CD4-positive, alpha-beta T cell treated with Interleukin-4 for 4 hours (primary cell): ENCODE data around the gene PHIP.
"Not testable (repeated sequence)": the region's sequence is repeated elsewhere in the genome, so short reads cannot be mapped to it uniquely, and the experiment has no call there.

ENCODE experiments used
- DNase-seq: peaks from one replicate; pipeline ENCODE4 v3.0.0-alpha.2; 2020

PHIP gene

DNA sequence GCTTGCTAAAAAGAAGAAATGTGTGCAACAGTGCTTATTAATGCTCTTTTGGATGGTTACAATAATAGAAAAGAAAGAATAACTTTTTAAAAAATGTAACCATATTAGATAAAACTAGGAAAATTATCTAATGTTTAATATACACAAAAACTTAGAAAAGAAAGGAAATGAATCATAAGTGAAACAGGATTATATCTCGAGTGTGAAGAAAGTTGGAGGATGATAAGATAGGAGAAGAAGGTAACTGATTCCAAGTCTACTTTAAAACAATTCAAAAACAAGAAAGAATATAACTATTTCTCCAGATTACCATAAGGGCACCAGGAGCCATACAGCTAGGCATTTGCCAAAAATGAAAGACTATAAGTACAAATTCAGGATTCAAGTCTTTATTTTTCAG is 73.0 kb downstream of the PHIP start:
- DNase-seq = no peak

DNA sequence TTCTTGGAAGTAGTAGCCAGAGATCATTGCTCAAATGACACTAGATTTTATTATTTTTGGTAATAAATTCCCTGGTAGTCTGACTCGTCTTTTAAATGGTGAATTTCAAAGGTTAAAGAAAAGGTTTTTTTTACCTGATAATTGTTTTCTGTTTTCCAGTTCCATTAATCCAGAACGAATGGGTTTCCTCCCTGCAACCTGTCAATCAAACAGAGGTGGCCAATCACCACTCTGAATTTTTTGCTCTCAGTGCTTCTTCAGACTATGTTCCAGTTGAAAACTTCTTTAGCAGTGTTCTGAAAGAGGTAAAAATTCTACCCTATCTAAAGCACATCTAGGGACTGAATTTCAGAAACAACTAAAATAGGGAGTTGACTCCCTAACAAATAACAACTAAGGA is 73.8 kb downstream of the PHIP start:
- DNase-seq = no peak

DNA sequence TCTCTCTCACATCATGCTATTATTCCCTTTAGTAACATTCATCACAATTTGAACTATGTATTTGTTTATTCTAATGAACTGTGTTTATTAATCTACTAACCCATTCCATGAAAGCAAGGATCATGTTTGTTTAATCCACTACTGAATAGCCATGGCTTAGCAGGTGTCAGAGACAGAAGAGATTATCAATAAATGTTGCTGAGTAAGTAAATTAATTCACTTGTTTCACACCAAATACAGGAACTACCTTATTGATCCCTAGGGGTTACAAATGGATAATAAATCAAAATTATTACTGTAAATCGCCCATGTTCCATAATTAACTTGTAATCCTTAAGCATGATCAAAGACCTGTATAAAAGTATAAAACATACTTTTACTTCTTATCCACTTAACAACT is 76.6 kb downstream of the PHIP start:
- no peak for DNase-seq

DNA sequence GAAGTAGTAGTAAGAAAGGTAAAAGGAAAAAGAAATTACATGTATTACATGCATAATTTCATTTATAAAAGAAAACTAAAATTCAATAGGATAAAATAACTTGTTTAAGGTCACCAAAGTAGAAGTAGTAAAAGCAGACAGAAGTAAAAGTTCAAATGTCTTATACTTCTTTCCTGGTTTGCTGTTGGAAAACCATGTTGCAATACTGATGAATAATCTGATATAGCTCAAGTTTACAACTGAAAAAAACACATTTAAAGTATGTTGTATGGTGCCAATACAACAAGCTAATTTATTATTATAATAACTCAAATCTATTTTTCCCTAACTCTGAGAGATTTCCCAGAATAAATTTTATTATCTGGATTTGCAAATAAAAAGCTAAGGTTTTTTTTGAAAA is 78.3 kb downstream of the PHIP start:
- DNase-seq = no peak

DNA sequence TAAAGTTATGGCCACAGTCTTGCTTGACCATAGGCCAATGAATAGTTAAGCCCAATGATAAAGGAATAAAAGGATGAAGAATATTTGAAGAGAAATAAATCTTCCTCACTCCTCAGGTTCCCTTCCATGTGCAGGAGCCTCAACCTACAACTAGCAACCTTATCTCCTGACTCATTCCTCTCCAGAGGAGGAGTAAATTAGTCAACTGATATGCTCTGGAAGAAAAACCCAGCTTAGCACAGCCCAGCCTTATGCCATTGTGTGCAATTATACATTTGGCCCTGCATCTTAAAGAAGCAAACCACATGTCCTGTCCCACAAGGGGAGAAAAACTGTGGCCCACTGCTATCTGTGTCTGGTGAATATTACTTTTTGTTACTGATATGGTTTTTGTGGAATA is 82.1 kb downstream of the PHIP start:
- DNase-seq = no peak

DNA sequence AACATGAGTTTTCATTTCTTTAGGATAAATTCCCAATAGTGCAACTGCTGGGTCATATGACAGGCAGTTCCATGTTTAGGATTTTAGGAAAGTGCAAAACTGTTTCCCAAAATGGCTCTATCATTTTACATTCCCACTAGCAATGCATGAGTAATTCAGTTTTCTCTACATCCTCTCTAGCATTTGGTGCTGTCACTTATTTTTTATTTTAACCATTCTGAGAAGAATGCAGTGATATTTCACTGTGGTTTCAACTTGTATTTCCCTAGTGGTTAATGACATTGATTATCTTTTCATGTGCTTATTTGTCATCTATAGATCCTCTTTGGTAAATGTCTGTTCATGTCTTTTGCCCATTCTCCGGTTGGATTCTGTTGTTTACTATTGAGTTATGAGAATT is 82.7 kb downstream of the PHIP start:
- no peak for DNase-seq

DNA sequence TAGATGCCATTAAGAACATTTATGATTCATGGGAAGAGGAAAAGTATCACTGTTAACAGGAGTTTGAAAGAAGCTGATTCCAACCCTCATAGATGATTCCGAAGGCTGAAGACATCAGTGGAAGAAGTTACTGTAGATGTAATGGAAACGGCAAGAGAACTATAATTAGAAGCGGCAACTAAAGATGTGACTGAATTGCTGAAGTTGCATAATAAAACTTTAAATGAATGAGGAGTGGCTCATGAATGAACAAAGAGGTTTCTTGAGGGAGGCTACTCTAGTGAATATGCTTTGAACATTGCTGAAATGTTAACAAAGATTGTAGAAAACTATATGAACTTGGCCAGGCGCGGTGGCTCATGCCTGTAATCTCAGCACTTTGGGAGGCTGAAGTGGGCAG is 84.1 kb downstream of the PHIP start:
- no peak for DNase-seq

DNA sequence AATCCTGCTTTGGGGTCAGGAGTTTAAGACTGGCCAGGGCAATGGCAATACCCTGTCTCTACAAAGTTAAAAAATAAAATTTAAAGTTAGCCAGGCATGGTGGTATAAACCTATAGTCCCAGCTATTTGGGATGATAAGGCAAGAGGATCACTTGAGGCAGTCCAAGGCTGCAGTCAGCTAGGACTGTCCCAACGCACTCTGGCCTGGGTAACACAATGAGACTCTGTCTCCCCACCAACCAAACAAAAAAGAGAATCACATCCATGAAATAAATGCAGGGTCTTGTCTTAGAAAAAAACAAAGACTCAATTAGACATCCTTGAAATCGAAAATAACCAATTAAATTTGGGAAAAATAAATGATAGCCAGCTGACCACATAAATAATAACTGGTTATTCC is 88.9 kb downstream of the PHIP start:
- no peak for DNase-seq

DNA sequence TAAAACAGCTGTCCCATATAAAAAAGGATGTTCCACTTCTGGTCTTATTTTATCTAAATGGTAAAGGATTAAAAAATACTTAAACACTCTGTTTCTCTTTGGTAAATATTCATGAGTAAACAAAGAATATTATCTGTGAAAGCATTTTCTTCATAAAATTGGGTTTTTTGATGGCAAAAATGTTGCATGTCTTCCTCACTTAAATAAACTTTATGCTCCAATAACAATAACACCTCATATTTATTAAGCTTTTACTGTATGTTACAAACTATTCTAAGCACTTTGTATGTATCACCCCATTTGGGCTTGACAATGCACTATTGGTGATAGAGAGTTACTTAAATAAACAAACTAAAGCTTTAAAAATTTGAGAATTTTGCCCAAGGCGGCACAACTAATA is 91.9 kb downstream of the PHIP start:
- no peak for DNase-seq

DNA sequence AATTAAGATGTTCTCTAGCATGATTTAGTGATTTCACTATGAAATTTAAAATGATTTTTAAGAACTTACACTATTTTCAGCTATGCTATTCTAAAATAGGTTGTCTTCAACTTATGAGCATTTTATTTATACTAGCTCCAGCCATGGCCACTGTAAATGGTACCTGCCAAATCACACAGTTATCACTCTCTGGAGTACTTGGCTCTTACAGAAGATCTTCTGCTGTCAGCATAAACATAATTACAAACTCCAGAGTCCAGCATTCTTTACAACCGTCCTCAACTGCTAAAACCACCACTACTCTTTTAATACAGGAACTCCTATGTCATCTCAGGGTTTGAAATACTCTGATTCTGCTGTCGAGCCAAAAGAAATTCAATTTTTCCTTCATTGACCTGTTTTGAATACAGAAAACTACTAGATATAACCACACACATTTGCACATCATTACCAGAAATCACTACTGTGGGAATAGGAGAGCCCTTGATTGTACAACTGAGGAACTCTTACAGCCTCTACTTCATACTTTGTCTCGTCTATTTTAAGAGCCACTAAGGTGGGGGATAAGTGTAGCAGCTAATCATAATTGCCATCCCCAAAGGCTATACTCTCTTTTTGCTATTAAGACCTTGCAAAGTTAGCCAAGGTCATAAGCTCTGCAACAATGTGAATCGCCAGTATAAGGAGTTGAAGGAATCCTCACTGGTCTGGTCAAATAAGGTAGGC is 93.7 kb downstream of the PHIP start:
- DNase-seq = no peak

DNA sequence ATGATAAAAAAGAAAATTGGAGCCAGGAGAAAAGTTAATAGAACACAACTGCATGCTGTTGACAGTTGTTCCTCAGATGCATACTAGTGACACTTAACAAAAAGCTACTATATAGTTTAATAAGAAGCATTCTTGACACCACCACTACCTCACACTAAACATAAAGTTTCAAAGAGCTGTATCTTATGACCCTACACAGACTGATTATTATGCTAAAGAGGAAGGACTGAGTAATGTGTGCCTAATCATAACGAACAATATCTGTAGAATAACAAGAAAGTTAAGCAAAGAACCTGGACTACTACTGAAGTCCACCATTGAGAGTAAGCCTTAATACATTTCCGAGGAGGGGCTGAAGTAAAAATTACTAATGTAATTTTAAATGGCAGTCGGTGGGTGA is 110.9 kb downstream of the PHIP start:
- no peak for DNase-seq

DNA sequence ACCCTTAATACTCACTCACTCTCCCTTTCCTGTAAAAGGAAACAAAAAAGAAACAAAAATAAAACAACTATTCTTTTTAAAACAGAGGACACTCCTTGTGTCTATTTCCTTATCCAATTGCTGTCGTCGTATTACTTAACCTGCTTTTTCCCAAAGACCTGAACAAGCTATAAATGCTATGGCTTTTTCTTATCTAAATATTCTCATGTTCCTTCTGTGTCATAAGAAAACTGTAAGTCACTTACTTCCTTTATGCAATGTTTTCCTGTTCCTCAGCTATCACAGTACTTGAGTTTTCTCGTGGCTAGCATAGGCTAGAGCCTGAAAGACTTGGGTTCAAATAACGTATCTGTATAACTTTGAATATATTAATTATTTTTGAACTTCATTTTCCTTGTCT is 111.5 kb downstream of the PHIP start:
- no peak for DNase-seq

DNA sequence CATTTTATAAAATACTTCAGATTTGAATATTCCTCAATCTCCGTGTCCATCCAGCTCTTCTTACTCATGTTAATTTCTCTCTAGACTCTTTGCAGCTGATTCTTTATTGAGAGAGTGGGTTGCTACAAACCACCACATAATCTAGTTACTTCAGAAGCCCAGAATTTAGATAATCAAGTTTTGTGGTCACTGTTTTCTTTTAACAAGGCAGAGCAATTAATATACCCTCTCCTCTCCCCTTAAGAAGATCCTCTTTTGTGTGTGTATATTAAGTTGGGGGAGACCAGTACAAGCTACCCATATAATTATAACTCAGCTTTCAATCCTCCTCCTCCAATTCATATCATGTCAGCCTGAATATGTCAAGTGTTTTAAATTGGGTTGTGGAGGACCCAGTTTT is 115.6 kb downstream of the PHIP start:
- no peak for DNase-seq

DNA sequence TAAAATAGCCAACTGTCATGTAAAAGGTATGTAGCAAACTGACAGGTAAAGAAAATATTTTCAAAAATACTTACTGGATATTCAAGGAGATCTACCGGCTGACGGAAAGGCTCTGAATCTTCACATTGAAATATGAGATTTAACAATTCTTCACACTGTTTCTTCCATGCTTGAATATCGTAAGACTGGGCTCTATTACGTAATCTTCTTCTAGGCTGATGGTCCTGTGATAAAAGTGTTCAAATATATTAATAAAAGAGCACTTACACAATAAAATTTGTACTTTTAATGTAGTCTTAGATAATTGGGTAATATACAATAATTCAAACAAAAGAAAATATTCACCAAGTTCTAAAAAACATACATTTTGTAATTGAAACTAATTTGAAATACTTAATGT is 123.3 kb downstream of the PHIP start:
- no peak for DNase-seq

DNA sequence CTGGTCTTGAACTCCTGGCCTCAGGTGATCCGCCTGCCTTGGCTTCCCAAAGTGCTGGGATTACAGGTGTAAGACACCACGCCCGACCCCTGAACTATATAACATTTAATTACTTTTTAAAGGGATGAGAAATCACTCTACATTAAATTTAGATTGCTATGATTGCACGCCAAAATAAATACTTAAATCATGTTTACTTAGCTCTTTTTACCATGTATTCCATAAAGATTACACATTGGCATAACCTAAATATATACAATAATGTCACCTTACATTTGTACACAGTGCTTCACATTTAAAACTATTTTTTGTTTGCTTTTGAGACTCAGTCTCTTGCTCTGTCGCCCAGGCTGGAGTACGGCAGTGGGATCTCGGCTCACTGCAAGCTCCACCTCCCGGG is 124.3 kb downstream of the PHIP start:
- DNase-seq = no peak

DNA sequence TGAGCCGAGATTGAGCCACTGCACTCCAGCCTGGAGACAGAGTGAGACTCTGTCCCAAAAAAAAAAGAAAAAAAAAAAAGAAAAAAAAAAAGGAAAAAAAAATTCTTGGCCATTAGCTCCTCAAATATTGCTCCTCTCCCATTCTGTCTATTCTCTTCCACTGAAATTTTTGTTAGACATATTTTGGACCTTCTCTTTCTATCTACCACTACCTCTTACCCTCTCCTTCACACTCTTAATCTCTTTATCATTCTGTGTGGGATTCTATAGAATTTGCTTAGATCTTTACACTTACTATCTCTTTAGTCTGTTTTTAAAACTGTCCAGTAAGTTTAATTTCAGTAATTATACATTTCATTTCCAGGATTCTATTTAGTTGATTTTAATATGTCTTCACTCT is 125.7 kb downstream of the PHIP start:
- DNase-seq = no peak

DNA sequence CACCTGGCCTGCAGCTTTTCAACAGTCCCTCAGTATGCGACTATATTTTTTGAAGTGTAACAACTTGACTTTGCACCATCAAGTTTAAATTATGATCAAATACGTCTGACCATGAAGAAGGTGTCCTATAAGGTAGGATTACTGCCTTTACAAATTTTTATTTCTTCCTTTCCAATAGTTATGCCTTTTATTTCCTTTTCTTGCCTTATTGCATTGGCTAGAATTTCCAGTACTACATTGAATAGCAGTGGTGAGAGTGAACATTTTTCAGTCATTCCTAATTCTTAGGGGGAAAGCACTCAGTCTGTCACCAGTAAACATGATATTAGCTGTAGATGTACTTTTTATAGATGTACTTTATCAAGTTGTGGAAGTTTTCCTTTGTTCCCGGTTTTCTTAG is 129.3 kb downstream of the PHIP start:
- DNase-seq = no peak

DNA sequence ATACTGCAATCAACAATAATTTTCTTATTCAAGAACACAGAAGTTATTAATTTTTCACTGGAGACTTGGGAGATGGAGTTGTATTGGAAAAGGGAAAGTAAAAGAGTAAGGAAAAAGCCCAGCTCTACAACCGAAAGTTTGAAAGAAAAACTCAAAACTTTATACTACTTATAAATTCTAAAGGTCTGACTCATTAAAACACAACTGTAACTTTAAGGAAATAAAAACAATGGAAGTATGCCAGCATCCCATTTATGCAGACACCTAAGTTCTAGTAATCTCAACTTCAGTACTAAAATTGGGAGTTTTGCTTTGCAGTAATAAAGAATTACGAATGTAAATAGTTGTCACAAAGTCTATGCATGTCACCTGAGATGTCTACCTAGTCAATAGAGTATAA is 130.1 kb downstream of the PHIP start:
- DNase-seq = no peak

DNA sequence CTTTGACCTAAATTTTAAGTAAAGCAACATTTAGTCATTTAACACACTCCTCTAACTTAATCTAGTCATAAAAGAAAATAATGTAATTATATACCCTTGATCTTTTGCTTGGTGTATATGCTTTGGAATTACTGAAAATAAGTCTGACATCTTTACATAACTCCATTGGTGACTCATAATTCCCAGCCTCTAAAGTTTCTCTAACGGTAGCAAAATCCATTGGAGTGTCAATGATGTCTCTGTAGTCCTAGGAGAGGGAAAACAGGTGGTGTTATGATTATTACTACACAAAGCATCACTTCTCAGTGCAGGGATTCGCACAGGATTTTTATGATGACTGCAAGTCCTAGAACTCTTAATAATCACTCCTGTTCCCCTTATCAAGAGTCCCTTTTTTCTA is 130.5 kb downstream of the PHIP start:
- DNase-seq = no peak

DNA sequence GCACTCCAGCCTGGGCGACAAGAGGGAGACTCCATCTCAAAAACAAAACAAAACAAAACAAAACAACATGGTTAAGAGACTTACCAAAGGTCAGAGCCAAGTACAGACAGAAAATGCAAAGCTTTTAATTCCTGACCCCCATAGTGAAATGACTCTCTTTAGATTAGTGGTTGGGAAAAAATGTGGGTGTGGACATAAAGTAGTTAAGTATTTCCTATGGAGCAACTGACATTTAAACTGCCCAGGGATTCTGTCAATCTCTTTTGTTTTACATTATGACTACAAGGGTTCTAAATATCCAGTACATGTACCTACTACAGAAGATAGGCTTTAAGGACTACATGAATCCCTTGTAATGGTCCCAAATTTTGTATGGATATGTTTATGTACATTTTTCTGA is 135.6 kb downstream of the PHIP start:
- DNase-seq = no peak

DNA sequence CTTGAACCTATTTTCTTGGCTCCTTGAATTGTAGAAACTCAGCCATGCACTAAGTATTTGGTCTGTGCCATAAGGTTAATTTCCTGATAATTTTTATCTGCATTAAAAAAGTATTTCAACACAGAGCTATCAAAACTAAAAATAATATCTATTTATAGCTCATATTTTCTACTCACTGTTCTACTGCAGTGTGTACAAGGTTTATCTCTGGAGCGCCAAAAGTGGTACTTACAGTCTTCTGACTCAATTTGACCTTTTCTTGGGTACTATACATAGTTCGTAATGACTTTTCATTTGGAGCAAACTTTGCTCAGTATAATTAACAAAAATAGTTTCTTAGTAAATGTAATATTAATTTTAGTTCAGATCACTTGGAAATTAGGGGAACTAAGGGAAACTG is 141.5 kb downstream of the PHIP start:
- DNase-seq = no peak

DNA sequence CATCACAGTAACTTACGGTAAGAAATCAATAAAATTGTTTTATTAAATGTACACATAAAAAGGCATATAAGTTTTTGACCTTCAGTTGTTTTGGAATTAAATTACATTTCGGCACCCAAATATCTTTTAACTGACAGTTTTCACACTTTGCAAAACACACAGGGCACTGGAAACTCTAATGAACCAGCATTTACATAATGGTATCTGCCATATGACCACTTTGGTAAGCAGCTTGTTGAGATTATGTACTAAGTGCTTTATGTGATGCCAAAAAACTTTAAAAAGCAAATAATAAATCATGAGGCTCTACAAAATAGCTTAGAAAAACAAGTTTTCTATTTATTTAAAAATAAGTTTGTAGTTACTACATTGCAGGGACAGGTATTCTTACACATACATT is 142.5 kb downstream of the PHIP start:
- DNase-seq = no peak

DNA sequence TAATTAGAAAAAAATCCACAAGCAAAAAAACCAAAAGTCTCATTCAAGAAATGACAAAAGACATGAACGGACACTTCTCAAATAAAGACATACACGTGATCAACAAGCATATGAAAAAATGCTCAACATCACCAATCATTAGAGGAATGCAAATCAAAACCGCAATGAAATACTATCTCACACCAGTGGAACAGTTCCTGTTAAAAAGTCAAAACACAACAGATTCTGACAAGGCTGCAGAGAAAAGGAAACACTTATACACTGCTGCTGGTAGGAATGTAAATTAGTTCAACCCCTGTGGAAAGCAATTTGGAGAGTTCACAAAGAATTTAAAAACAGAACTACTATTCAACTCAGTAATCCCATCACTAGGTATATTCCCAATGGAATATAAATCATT is 152.7 kb downstream of the PHIP start:
- DNase-seq = no peak

DNA sequence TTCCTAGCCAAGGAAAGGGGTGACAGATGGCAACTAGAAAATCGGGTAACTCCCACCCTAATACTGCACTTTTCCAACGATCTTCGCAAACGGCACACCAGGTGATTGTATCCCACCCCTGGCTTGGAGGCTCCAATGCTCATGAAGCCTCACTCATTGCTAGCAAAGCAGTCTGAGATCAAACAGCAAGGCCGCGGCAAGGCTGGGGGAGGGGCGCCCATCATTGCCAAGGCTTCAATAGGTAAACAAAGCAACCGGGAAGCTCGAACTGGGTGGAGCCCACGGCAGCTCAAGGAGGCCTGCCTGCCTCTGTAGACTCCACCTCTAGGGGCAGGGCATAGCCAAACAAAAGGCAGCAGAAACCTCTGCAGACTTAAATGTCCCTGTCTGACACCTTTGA is 156.9 kb downstream of the PHIP start:
- not testable (repeated sequence) for DNase-seq

DNA sequence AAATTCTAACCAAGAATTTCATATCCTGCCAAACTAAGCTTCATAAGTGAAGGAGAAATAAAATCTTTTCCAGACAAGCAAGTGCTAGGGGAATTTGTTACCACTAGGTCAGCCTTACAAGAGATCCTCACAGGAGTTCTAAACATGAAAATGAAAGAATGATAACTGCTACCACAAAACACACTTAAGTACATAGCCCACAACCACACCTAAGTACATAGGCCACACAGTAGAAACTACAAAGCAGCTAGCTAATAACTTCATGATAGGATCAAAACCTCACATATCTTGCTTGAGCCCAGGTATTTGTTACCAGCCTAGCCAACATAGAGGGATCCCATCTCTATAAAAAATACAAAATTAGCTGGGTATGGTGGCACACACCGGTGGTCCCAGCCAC is 160.3 kb downstream of the PHIP start:
- no peak for DNase-seq

DNA sequence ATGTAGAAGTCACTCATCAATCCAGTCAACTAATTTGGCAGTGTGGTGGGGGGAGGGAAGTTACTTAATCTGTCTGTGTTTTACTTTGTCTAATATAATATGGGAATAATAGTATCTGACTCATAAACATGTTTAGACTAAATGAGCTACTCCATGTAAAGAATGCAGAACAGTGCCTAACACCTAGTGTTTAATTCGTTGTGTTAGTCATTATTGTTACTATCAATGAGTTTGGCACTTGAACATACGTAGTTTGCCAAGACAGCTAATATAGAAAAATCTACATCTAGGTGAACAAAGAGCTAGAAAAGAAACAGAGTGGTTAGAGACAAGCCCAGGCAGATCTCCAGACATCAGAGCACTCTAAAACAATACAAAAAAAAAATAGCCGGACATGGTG is 161.6 kb downstream of the PHIP start:
- no peak for DNase-seq
